ENCODE results near the gene TM4SF4.

- TF ChIP-seq CTCF (IDR thresholded peaks at IDR 0.05; ENCODE audit: low read length) (no peak), EZH2 (optimal IDR thresholded peaks at IDR 0.05; ENCODE audit: low read depth, low read length) (no peak)
Measured at GRCh38 chr3:149466192-149466591, 8.3 kb upstream of the TM4SF4 start.
